NCI-H526 treated with DMSO at 0.1 percent for 48 hours (cell line): ENCODE data around the gene CUL2.
"Not testable (repeated sequence)": the region's sequence is repeated elsewhere in the genome, so short reads cannot be mapped to it uniquely, and the experiment has no call there.

Experiments used
- DNase-seq: peaks from one replicate; lab custom pipeline; 2025; lab: John Stamatoyannopoulos, UW

The CUL2 gene

DNA sequence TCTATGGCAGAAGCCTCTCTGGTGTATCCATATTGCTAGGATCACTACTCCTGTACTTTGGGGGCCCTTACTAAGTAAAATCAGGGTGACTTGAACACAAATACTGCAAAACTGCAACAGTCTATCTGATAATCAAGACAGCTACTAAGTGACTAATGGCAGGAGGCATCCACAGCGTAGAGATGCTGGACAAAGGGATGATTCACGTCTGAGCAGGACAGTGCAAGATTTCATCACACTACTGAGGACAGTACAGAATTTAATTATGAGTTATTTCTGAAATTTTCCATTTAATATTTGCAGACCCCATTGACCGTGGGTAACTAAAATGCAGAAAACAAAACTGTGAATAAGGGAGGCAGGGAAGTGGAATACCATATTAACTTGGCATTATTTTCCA is 10.4 kb downstream of the CUL2 start:
- DNase-seq, result no peak

DNA sequence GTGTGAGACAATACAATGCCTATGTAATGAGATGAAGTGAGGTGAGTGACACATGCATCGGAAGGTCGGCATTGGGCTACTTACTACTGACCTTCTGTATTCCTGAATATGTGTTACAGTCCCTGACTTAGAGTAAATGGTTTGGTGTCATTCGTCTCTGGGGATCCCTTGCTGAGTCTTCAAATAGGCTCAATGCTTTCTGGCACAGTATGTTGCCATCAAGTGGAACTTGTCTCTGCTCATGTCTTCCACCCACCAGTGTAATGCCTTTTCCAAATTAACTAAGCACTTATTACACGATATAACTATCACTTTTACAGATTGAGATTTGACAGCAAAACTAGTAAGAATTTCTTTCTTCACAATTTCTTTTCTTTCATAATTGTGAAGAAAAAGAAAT is 10.9 kb downstream of the CUL2 start:
- DNase-seq, result no peak

DNA sequence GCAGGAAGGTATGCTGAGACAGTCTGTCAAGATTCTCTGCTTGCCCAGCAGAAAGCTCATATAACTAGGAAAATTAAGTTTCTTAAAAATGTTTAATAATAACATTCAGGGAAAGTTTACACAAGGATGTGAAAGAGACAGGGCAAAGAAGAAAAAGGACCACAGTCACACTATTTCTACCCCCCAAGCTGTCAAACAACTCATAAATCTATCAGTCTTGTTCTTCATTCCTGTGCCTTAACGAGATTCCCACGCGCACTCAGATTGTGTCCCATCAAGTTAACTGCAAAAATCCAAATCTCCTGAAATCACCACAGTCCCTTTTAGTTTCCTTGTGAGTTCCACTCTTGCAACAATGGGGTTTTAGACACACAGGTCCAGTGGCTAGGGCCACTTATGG is 14.9 kb downstream of the CUL2 start:
- DNase-seq, result no peak

DNA sequence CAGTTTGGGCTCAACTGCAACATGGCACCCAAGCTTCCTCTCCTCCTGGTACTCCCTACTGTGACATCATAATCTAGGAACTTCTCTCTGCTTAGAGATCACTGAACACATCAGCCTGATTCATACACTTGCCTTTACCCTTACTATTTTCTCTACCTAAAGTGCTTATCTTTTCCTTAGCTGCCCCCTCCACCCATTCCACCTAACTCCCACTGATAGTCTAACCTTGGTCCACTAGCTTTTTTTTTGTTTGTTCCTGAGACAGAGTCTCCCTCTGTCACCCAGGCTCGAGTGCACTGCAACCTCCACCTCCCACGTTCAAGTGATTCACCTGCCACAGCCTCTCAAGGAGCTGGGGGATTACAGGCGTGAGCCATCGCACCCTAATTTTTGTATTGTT is 15.9 kb downstream of the CUL2 start:
- DNase-seq, result no peak

DNA sequence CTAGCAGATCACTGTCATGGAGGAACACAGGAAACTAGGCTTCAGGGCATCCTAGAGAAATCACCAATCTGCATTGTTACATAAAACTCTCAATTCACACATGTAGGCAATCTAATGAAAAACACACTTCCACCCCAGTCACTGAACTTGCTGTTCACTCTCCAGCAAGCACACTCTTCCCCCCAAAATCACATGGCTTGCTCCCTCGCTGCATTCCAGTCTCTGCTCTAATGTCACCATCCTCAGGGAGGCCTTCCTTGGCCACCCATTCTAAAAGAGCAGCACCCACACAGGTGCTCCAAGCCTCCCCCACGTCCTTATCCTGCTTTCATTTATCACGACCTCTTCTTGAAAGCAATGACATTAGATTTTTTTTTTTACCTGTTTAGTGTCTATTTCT is 19.6 kb downstream of the CUL2 start:
- DNase-seq, result no peak

DNA sequence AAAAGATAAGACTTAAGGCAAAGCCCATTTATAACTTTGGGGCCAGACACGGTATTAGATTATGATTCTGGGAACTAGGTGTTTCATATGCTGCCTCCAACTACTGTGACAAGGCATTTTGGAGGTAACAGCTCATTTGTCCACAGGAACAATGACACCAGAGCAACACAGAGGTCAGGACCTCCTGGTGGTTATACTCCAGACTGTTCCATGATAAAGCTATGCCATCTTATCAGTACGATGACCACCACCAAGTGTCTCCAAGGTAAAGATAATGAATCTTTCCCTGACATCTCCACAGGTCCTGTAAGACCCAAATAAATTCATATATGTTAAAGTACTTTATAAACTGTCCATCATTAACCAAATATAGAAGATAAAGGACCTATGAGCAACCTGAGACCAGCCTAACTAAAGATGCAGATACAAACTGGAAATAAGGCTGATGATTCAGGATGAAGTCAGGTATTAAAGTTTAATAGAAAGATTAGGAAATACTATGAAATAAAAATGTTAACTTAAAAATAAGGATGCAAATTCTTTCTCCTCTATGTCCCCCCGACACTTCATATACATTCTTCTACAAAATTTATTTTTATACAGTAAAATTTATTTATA is 26.2 kb downstream of the CUL2 start:
- DNase-seq, result no peak

DNA sequence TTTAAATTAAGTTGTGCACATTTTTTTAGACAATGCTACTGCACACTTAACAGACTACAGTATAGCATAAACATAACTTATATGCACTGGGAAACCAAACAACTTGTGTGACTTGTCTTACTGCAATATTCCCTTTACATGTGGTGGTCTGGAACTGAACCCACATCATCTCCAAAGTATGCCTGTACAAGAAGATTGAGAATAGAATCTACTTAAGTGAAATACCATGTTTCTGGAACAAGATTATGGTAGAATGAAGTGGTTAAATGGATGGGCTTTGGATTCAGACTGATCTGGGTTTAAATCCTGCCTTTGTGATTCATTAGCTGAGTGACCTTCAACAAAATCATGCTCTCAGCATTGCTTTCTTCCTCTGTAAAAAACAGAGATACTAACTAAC is 30.7 kb downstream of the CUL2 start:
- DNase-seq, result no peak

DNA sequence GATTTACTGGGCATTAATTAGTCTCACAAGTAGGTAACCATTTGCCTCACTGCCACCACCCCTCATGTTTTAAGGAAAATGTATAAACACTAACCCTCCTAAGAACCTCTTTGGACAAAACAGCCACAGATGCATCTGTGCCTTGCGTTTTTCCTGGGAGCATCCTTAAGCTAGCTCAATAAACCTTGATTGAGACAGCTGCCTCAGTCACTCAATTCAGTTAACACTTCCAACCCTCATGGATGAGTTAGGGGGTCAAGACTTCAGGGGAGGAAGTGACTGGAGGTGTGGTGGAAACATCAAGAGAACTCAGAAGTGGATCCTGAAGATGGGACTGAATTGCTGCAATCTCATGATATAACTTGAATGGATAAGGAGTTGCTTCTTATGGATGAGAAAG is 31.5 kb downstream of the CUL2 start:
- no peak for DNase-seq

DNA sequence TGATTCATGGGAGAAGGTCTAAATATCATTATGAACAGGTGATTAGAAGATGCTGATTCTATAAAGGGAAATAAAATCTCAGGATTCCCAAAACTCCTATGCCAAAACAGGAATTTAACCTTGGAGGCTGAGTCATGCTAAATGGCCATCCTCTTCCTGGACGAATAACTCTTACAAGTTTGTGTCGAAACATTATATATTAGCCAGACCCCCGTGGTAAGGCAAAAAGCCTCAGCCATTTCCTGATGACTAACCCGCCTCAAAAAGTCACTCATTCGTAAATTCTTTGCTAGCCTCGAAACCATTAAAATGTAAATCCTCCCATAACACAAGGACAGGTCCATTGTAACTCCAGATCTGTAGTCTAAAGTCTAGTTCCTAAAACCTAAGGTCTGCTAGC is 32.0 kb downstream of the CUL2 start:
- no peak for DNase-seq

DNA sequence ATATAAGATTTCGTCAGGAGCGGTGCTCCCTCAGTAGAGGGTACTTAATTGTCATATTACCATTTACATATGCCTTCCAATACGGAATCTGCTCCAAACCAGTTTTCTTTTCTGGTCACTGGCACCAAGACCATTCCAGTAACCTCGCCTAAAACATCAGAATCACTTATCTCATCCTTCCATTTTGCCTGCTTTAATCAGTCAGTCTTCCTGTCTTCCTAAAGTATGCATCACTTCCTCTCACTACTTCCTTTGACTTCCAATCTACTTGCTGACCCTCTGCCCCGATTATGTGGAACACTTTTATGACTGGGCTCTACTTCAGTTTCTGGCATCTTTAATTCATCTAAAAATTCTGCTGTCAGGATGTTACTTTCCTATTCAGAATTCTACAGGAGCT is 33.5 kb downstream of the CUL2 start:
- DNase-seq, result no peak

DNA sequence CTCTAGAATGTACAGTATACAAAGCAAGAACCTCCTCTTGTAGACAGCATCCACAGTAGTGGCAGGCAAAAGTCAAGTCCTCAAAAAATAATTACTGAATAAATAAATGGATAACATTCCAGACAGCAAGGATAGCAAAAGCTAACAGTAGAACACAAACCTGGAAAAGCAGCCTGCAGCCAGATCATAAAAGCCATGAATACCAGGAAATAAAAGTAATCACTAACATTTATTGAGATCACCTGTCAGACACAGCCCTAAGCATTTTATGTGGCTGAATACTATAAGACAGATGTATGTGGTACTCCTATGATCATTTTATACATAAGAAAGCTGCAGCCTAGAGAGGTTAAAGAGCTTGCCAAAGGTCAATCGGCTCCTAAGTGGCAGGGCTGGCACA is 34.0 kb downstream of the CUL2 start:
- DNase-seq, result no peak

DNA sequence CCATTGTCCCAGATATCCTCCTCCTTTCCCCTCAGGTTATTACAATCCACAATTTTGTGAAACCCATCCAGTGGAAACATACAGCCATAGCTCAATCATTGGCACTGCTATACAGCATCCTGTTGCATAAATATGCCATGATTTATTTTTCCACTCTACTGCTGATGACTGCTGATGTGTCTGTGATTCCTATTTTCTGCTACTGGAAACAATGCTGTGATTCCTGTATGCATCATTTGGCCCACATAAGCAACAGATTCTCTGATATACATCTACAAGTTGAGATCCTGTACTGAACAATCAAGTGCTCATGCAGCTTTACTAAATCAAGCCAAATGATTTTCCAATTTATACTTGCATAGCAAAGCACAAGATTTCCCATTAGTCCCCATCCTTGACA is 39.6 kb downstream of the CUL2 start:
- no peak for DNase-seq

DNA sequence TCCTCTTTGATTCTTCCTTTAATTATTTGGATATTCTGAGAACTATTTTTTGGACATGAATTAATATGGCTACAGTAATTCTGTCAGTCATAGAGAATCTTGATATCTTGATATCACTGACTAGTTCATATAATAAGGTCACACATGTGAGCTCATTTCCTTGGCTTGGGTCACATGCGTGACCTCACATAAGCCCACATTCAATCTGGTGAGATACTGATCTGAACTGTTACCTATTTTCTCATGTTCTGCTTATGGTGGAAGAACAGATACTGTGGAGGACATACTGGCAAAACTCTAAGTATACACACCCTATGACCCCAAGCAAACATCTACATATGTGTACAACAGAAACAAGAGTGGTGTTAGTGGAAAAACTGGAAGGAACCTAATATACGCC is 44.1 kb downstream of the CUL2 start:
- DNase-seq, result no peak

DNA sequence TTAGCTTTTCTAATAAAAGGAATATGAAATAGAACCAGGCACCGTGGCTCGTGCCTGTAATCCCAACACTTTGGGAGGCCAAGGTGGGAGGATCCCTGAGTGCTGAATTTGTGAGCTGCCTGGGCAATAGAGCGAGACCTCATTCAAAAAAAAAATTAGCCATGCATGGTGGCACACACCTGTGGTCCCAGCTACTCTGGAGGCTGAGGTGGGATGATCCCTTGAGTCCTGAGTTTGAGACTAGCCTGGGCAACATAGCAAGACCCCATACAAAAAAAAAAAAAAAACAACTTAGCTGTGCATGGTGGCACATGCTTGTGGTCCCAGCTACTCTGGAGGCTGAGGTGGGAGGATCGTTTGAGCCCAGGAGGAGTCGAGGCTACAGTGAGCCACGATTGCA is 44.9 kb downstream of the CUL2 start:
- DNase-seq, result not testable (repeated sequence)

DNA sequence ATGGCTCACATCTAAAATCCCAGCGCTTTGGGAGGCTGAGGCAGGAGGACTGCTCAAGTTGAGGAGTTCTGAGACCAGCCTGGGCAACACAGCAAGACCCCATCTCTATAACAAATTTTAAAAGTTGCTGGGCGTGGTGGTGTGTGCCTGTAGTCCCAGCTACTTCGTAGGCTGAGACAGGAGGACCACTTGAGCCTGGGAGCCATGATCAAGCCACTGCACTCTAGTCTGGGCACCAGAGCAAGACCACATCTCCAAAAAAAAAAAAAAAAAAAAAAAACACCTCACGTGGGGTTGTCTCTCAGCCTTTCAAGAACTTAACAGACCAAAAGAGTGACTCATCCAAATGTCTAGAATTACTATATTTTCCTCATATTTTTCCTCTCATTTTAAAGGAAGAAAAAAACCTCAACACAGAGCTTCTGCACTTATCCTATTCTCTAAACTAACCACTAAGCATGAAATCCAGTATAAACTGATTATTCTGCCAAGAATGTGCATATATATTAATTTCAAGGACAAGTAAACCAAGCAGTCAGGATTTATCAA is 46.3 kb downstream of the CUL2 start:
- no peak for DNase-seq

DNA sequence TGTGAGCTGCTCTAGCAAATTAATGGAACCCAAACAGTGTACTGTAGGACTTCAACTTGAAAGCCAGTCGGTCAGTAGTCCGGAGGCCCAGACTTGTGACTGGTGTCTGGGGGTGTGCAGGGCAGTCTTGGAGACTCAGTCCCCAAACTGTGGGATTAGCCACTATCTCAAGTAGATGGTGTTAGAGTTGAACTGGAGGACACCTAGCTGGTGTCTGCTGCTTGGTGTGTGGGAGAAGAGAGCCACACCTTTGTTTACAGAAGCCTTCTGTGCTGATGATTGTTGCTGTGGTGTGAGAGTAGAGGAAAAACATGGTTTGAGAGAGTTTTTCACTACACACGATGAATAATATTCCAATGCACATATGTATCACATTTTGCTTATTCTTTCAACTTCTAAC is 47.4 kb downstream of the CUL2 start:
- DNase-seq, result no peak

DNA sequence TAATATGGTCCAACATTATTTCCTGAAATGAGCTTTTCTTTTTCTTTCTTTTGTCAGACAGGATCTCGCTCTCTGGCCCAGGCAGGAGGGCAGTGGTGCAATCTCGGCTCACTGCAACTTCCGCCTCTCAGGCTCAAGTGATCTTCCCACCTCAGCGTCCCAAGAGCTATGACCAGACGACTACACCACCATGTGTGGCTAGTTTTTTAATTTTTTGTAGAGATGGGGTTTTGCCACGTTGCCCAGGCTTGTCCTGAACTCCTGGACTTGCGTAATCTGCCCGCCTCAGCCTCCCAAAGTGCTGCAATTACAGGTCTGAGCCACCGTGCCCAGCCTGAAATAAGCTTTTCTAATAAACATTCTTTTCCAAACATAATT is 48.6 kb downstream of the CUL2 start:
- no peak for DNase-seq

DNA sequence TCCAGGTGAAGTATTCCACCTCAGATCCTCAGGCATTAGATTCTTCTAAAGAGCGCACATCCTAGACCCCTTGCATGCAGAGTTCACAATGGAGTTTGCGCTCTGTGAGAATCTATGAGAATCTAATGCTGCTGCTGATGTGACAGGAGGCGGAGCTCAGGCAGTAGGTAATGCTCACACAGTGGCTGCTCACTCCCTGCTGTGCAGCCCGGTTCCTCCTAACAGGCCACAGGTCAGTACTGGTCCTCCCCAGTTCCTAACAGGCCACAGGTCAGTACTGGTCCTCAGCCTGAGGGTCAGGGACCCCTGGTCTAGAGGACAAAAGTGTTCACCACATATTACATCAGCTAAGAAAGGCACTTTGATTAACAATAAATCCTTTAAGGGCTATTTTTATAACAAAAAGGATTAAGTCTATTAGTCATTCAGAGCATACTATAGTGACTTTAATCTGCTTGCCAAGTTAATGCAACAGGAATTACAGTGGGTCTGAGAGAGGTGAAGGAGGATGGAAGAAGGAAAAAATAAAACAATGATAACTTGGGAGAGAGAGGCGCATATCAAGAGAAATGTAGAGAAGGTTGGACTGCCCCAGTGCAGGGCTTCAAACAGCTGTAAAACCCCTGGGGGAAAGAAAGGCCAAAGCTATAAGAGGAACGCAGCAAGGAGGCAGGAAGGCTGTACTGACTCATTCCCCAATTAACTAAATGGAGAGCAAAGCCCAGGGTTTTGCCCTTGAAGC is 49.2 kb downstream of the CUL2 start:
- no peak for DNase-seq

DNA sequence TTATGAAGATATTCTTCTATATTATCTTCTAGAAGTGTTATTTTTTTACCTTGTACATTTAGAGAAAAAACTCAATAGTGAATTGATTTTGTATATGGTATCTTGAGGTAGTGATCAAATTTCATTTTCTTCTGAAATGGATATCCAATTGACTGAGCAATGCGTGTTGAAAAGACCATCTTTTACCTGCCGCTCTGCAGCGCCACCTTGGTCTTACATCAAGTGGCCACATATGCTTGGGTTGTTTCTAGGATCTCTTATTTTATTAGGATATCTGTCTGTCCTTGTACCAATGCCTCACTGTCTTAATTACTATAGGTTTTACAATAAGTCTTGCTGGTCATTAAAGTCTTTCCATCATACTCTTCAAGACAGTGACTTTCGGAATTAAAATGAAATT is 53.0 kb downstream of the CUL2 start:
- DNase-seq, result no peak

DNA sequence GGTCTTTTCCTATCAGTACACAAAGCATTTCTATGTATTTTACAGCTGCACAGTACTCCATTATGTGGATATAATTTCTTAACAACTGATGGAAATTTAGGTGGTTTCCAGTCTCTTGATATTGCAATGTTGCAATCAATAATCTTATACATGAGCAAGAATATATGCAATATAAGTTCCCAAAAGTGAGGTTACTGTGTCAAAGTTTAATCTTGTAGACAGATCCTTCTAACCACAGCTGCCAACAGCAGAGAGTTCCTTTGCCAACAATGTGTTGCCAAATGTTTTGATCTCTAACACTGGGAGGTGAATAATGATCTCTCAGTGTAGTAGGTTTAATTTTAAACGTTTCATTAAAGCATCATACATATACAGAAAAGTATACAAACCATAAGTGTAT is 54.5 kb downstream of the CUL2 start:
- no peak for DNase-seq

DNA sequence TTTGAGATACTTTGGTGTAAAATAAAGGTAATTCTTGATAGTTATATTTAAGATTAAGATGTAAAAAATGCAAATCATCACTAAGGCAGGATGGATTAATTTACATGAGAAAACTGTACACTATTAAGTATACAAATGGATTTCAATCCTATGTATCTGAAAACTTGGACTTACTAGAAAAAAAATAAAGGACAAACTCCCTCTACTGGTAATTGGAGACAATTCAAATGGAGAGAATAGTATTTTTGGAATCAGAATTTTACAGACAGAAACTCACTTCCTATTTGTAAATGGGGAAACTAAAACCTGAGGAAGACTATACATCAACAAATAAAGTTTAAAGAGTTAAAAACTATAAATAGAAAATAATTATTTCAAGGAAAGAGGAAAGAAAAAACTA is 62.6 kb downstream of the CUL2 start:
- peak; percentile 2 for DNase-seq

DNA sequence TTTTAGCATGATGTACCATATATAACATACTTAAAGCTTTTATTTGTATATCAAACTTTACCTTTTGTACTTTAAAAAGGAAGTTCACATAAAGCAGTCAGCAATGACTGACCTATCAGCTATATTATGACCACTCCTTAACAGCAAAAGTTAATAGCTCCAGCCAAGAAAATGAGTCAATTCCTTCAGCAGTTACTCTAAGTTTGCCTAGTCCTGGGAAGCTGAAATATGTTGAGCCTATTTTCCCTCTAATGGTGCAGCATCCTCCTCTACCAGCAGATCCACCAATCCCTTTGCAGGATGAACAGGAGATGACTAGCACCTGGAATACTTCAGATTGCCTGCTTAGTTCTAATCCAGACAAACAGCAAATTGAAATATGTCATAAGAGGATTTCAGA is 64.2 kb downstream of the CUL2 start:
- DNase-seq, result no peak

DNA sequence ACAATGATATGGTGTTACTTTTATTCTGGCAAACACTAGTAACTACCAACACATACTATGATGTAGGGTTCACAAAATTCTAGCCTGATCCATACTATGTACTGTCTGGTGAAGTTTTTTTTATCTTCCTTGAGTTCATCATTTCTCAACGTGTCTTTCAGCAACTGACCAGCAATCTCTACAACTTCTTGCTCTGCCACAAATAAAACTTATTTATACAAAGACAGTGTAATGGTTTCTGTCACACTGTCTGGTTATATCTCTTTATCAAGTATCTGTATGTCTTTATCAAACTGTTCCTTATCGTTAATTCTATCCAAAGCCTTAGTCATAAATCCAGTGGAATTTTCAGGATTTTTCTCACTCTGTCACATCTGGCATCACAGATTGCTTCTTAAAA is 69.7 kb downstream of the CUL2 start:
- DNase-seq, result no peak
